HL-60 (cell line): Measurements from ENCODE around the gene COMMD2.

Source experiments
- DNase-seq, 2 experiments: peaks; one replicate each; pipeline ENCODE4 v3.0.0-alpha.2; 2010 to 2020; ENCODE audit warnings: low read depth in 1 of 2, low spot score in 1 of 2
- H3K27ac ChIP-seq: fragments of 250-450 bp; sonication (Bioruptor Pico); replicated peaks from 2 replicates; pipeline ENCODE4 v1.5.1; 2020; ENCODE audit warnings: mild to moderate bottlenecking, moderate library complexity
- H3K27me3 ChIP-seq: fragments of 250-450 bp; sonication (Bioruptor Pico); 2 replicates; pipeline ENCODE4 v1.5.1; 2021; ENCODE audit warnings: mild to moderate bottlenecking, moderate library complexity; ENCODE audit not compliant: insufficient read depth, poor library complexity, severe bottlenecking
- H3K4me3 ChIP-seq: replicated peaks from 2 replicates; pipeline ENCODE4 v1.5.1; 2011; ENCODE audit warnings: mild to moderate bottlenecking, control low read depth, low read length; ENCODE audit not compliant: insufficient read depth
- CTCF ChIP-seq: IDR thresholded peaks from one replicate; pipeline ENCODE4 v1.5.1; 2011; ENCODE audit warnings: low read length, control low read depth, inconsistent platforms; ENCODE audit not compliant: insufficient read depth
- GABPA ChIP-seq: IDR thresholded peaks from 2 replicates; pipeline ENCODE4 v1.6.1; 2012; ENCODE audit warnings: low read depth
- POLR2AphosphoS5 ChIP-seq: IDR thresholded peaks from 2 replicates; pipeline ENCODE4 v1.6.1; 2012; ENCODE audit warnings: low read depth
- REST ChIP-seq: IDR thresholded peaks from 2 replicates; pipeline ENCODE4 v1.6.1; 2012; ENCODE audit warnings: low read depth; ENCODE audit not compliant: insufficient replicate concordance
- SPI1 ChIP-seq: IDR thresholded peaks from 2 replicates; pipeline ENCODE4 v1.6.1; 2012; ENCODE audit warnings: low read depth, mild to moderate bottlenecking, borderline replicate concordance

The COMMD2 gene

DNA sequence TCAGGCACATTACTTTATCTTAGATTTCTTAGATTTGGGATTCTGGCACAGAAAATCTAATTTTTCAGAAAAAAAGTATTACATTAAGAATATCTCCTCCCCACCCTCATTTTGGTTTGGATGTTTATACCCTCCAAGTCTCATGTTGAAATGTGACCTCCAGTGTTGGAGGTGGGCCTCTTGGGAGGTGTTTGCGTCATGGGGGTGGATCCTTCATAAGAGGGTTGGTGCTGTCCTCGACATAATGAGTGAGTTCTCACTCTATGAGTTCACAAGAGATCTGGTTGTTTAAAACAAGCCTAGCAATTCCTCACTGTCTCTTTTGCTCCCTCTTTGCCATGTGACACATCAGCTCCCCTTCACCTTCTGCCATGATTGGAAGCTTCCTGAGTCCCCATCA is 48.8 kb downstream of the COMMD2 start:
- Histone ChIP-seq H3K27ac (no peak overlapping the region), H3K27me3 (peaks cover 2% of the 10 kb centered on the region), H3K4me3 (no peak overlapping the region)
- TF ChIP-seq POLR2AphosphoS5 (no peak), REST (no peak), SPI1 (no peak), GABPA (no peak), CTCF (no peak)
- DNase-seq: no peak

DNA sequence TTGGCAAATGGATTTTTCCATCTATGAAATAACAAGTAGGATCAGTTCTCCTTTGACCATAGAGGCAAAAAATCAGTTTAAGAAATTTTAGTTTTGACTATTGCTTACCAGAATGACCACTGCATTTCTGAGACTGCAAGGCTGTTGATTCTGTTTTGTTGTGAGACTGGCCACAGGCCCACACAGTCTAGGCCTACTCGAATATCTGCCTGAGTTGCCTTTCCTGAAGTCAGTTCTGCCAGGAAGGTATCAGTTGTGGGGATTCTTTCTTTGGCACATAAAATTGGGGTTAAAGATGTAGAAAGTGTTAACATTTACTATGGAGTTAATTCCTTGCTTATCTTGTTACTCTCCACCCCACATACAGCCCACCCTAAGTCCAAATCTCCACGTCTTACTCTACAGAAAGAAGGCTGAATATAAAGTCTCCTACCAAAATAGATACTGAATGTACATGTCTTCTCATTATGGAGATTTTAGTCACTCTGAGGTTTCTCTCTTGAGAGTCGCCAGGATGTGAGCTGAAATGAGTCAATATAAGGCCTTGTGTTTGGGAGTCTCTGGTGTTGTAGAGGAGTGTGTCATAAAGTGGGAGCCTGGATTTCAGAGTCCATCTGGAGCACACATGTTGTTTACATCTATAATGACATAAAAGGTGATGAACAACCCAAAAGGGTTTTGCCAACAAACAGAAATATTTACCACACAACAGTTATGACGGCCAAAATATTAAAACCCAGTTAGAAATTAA is 49.4 kb downstream of the COMMD2 start:
- no peak for DNase-seq
- H3K4me3 ChIP-seq: no peak overlapping the region
- TF ChIP-seq CTCF: no peak
- no peak for TF ChIP-seq POLR2AphosphoS5
- no peak for TF ChIP-seq REST
- no peak for TF ChIP-seq SPI1
- TF ChIP-seq GABPA: no peak
- no peaks in the 10 kb centered on the region for H3K27me3 ChIP-seq
- H3K27ac ChIP-seq: no peak overlapping the region

DNA sequence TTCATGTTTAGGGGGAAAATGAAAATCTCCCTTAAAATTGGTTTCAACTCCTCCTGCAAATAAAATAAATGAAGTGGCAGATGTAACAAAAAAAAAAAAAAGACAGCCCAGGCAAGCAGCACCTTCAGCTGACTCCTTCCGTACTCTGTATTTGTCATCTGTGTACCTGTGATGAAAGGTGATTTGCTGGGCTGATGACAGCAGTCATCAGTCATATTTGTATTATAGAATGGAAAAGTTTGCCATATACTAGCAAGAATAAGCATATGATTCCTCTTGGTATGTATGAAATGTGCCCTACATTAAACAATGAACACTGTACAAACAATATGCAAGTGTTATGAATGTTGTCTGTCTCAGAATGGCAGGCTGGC is 50.3 kb downstream of the COMMD2 start:
- no peak overlapping the region for H3K4me3 ChIP-seq
- TF ChIP-seq SPI1 (no peak), CTCF (no peak), POLR2AphosphoS5 (no peak), GABPA (no peak), REST (no peak)
- DNase-seq: no peak
- no peaks in the 10 kb centered on the region for H3K27me3 ChIP-seq
- H3K27ac ChIP-seq: no peak overlapping the region
